Keratinocyte (primary cell): Measurements from ENCODE around the gene COA5.

ENCODE experiments used
- EZH2 ChIP-seq: IDR thresholded peaks from one replicate; pipeline ENCODE4 v1.6.1; 2012; ENCODE audit warnings: inconsistent platforms, mild to moderate bottlenecking, low read length, moderate library complexity
- TF ChIP-seq, protein P1 (sequence below), 3 experiments: IDR thresholded peaks in 1 of 3; conservative IDR thresholded peaks in 1 of 3; optimal IDR thresholded peaks in 1 of 3; 2 replicates in 2 of 3; 3 replicates in 1 of 3; pipeline versions ENCODE3 to v1.5.1; 2011; ENCODE audit warnings: low read length in 3 of 3, mild to moderate bottlenecking in 3 of 3, moderate library complexity in 2 of 3, control low read depth in 1 of 3, inconsistent platforms in 1 of 3; ENCODE audit not compliant: insufficient read depth in 2 of 3; ENCODE audit errors: extremely low read depth in 1 of 3

DNA sequence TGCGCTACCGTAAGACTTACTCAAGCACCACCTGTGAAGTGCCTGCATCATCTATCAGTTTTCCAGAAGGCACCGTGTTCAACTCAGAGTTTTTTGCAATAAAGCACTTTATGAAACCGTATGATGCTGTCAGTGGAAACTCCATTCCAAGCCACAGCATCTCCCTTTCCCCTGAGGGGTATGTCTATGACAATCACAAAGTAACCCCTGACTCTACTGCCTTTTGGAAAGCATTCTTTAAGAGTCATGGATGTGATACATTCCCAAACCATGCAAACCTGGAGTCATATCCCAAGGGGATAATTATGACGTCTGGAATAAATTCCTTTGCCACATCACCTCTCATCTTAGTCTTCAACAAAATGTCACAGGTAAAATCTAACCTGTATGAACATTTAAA is 39.3 kb upstream of the COA5 start:
- TF ChIP-seq, protein P1, sequence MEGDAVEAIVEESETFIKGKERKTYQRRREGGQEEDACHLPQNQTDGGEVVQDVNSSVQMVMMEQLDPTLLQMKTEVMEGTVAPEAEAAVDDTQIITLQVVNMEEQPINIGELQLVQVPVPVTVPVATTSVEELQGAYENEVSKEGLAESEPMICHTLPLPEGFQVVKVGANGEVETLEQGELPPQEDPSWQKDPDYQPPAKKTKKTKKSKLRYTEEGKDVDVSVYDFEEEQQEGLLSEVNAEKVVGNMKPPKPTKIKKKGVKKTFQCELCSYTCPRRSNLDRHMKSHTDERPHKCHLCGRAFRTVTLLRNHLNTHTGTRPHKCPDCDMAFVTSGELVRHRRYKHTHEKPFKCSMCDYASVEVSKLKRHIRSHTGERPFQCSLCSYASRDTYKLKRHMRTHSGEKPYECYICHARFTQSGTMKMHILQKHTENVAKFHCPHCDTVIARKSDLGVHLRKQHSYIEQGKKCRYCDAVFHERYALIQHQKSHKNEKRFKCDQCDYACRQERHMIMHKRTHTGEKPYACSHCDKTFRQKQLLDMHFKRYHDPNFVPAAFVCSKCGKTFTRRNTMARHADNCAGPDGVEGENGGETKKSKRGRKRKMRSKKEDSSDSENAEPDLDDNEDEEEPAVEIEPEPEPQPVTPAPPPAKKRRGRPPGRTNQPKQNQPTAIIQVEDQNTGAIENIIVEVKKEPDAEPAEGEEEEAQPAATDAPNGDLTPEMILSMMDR (optimal IDR thresholded peaks at IDR 0.05 in 1 of 3, IDR thresholded peaks at IDR 0.05 in 1 of 3, conservative IDR thresholded peaks at IDR 0.05 in 1 of 3; ENCODE audit: extremely low read depth in 1 of 3, insufficient read depth in 2 of 3, low read length in 3 of 3), result no peak
- no peak for TF ChIP-seq EZH2
